ENCODE measurements around the gene IL10RA.

IL10RA gene

GRCh38 chr11:117958949-117959348 is 27.2 kb upstream of the IL10RA start:
- Histone ChIP-seq H3K9me3 (ENCODE audit: low read depth, low read length) (no peaks in the 10 kb centered on the region), H3K36me3 (ENCODE audit: insufficient read depth, low read length) (no peaks in the 10 kb centered on the region), H3K9ac (ENCODE audit: insufficient read length) (no peak overlapping the region), H3K27ac (no peak overlapping the region), H3K4me3 (no peak overlapping the region)
- no peak for TF ChIP-seq POLR2AphosphoS5 (IDR thresholded peaks at IDR 0.05; ENCODE audit: borderline replicate concordance, low read depth, low read length)
- no peak for TF ChIP-seq EZH2 (IDR thresholded peaks at IDR 0.05)
- TF ChIP-seq FOXP2 (optimal IDR thresholded peaks at IDR 0.05; ENCODE audit: control extremely low read depth, extremely low read length, insufficient read depth), result no peak
- DNase-seq (ENCODE audit: low read depth, low spot score), result no peak

- TF ChIP-seq EZH2 (IDR thresholded peaks at IDR 0.05) (no peak), FOXP2 (optimal IDR thresholded peaks at IDR 0.05; ENCODE audit: control extremely low read depth, extremely low read length, insufficient read depth) (no peak), POLR2AphosphoS5 (IDR thresholded peaks at IDR 0.05; ENCODE audit: borderline replicate concordance, low read depth, low read length) (no peak)
- no peak overlapping the region for H3K27ac ChIP-seq
- H3K36me3 ChIP-seq (ENCODE audit: insufficient read depth, low read length), result no peaks in the 10 kb centered on the region
- H3K9me3 ChIP-seq (ENCODE audit: low read depth, low read length), result no peaks in the 10 kb centered on the region
- no peak overlapping the region for H3K9ac ChIP-seq (ENCODE audit: insufficient read length)
- no peak for DNase-seq (ENCODE audit: low read depth, low spot score)
- no peak overlapping the region for H3K4me3 ChIP-seq
Observed at GRCh38 chr11:117959438-117960149, 26.6 kb upstream of the IL10RA start.

- Histone ChIP-seq H3K36me3 (ENCODE audit: insufficient read depth, low read length) (no peaks in the 10 kb centered on the region), H3K4me3 (no peak overlapping the region), H3K27ac (no peak overlapping the region), H3K9ac (ENCODE audit: insufficient read length) (no peak overlapping the region), H3K9me3 (ENCODE audit: low read depth, low read length) (no peaks in the 10 kb centered on the region)
- DNase-seq (ENCODE audit: low read depth, low spot score), result no peak
- TF ChIP-seq POLR2AphosphoS5 (IDR thresholded peaks at IDR 0.05; ENCODE audit: borderline replicate concordance, low read depth, low read length) (no peak), FOXP2 (optimal IDR thresholded peaks at IDR 0.05; ENCODE audit: control extremely low read depth, extremely low read length, insufficient read depth) (no peak), EZH2 (IDR thresholded peaks at IDR 0.05) (no peak)
Observed at GRCh38 chr11:117960406-117960805, 25.8 kb upstream of the IL10RA start.

- Histone ChIP-seq H3K9ac (ENCODE audit: insufficient read length) (no peak overlapping the region), H3K4me3 (no peak overlapping the region), H3K9me3 (ENCODE audit: low read depth, low read length) (no peaks in the 10 kb centered on the region), H3K27ac (no peak overlapping the region), H3K36me3 (ENCODE audit: insufficient read depth, low read length) (no peaks in the 10 kb centered on the region)
- no peak for DNase-seq (ENCODE audit: low read depth, low spot score)
- TF ChIP-seq FOXP2 (optimal IDR thresholded peaks at IDR 0.05; ENCODE audit: control extremely low read depth, extremely low read length, insufficient read depth) (no peak), POLR2AphosphoS5 (IDR thresholded peaks at IDR 0.05; ENCODE audit: borderline replicate concordance, low read depth, low read length) (no peak), EZH2 (IDR thresholded peaks at IDR 0.05) (no peak)
Observed at GRCh38 chr11:117961896-117962295, 24.3 kb upstream of the IL10RA start.

DNA sequence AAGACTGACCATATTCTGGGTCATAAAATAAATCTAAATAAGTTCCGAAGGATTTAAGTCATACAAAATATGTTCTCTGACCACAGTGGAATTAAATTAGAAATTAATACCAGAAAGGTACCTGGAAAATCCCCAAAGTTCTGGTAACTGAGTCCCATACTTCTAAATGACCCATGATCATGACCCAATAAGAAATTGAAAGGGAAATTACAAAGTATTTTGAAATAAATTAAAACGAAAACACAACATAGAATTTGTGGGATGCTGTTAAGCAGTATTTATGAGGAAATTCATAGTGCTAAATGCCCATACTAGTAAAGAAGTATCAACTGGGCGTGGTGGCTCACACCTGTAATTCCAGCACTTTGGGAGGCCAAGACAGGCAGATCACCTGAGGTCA is 23.4 kb upstream of the IL10RA start:
- no peaks in the 10 kb centered on the region for H3K36me3 ChIP-seq (ENCODE audit: insufficient read depth, low read length)
- no peak overlapping the region for H3K27ac ChIP-seq
- no peak overlapping the region for H3K9ac ChIP-seq (ENCODE audit: insufficient read length)
- no peaks in the 10 kb centered on the region for H3K9me3 ChIP-seq (ENCODE audit: low read depth, low read length)
- no peak overlapping the region for H3K4me3 ChIP-seq
- DNase-seq (ENCODE audit: low read depth, low spot score), result no peak
- TF ChIP-seq POLR2AphosphoS5 (IDR thresholded peaks at IDR 0.05; ENCODE audit: borderline replicate concordance, low read depth, low read length) (no peak), FOXP2 (optimal IDR thresholded peaks at IDR 0.05; ENCODE audit: control extremely low read depth, extremely low read length, insufficient read depth) (no peak), EZH2 (IDR thresholded peaks at IDR 0.05) (no peak)

- no peaks in the 10 kb centered on the region for H3K9me3 ChIP-seq (ENCODE audit: low read depth, low read length)
- TF ChIP-seq POLR2AphosphoS5 (IDR thresholded peaks at IDR 0.05; ENCODE audit: borderline replicate concordance, low read depth, low read length) (no peak), EZH2 (IDR thresholded peaks at IDR 0.05) (no peak), FOXP2 (optimal IDR thresholded peaks at IDR 0.05; ENCODE audit: control extremely low read depth, extremely low read length, insufficient read depth) (no peak)
- no peak overlapping the region for H3K4me3 ChIP-seq
- no peak for DNase-seq (ENCODE audit: low read depth, low spot score)
- no peaks in the 10 kb centered on the region for H3K36me3 ChIP-seq (ENCODE audit: insufficient read depth, low read length)
- no peak overlapping the region for H3K9ac ChIP-seq (ENCODE audit: insufficient read length)
- no peak overlapping the region for H3K27ac ChIP-seq
Observed at GRCh38 chr11:117966908-117967307, 19.3 kb upstream of the IL10RA start.

- H3K9me3 ChIP-seq (ENCODE audit: low read depth, low read length), result no peaks in the 10 kb centered on the region
- DNase-seq (ENCODE audit: low read depth, low spot score), result no peak
- no peak overlapping the region for H3K9ac ChIP-seq (ENCODE audit: insufficient read length)
- no peak overlapping the region for H3K27ac ChIP-seq
- TF ChIP-seq FOXP2 (optimal IDR thresholded peaks at IDR 0.05; ENCODE audit: control extremely low read depth, extremely low read length, insufficient read depth) (no peak), EZH2 (IDR thresholded peaks at IDR 0.05) (no peak), POLR2AphosphoS5 (IDR thresholded peaks at IDR 0.05; ENCODE audit: borderline replicate concordance, low read depth, low read length) (no peak)
- H3K36me3 ChIP-seq (ENCODE audit: insufficient read depth, low read length), result no peaks in the 10 kb centered on the region
- no peak overlapping the region for H3K4me3 ChIP-seq
Observed at GRCh38 chr11:117969160-117969991, 16.8 kb upstream of the IL10RA start.

- no peaks in the 10 kb centered on the region for H3K36me3 ChIP-seq (ENCODE audit: insufficient read depth, low read length)
- H3K4me3 ChIP-seq, result no peak overlapping the region
- H3K9me3 ChIP-seq (ENCODE audit: low read depth, low read length), result no peaks in the 10 kb centered on the region
- no peak overlapping the region for H3K27ac ChIP-seq
- H3K9ac ChIP-seq (ENCODE audit: insufficient read length), result no peak overlapping the region
- TF ChIP-seq FOXP2 (optimal IDR thresholded peaks at IDR 0.05; ENCODE audit: control extremely low read depth, extremely low read length, insufficient read depth) (no peak), EZH2 (IDR thresholded peaks at IDR 0.05) (no peak), POLR2AphosphoS5 (IDR thresholded peaks at IDR 0.05; ENCODE audit: borderline replicate concordance, low read depth, low read length) (no peak)
- peak; percentile 14 for DNase-seq (ENCODE audit: low read depth, low spot score)
Observed at GRCh38 chr11:117970400-117971024, 15.7 kb upstream of the IL10RA start.

Measured in SK-N-MC (cell line).